Peyer's patch (tissue), 4 donors: Measurements from ENCODE around the gene ABCC5. TPM values are rescaled to one million over a fixed set of nuclear protein-coding genes. Genes with fewer than 3 reads are reported as not detected.

ENCODE experiments used
- DNase-seq, 3 donors: peaks; one replicate each; pipeline ENCODE4 v3.0.0-alpha.2; 2017 to 2019
- H3K27ac ChIP-seq, 4 donors: fragments of 200-600 bp; sonication (generic); one replicate each; pipeline ENCODE4 v1.5.1; 2016 to 2019
- H3K27me3 ChIP-seq, 2 donors: fragments of 200-600 bp; sonication (generic); one replicate each; pipeline ENCODE4 v1.5.1; 2019
- H3K36me3 ChIP-seq, 3 donors: fragments of 200-600 bp; sonication (generic); one replicate each; pipeline ENCODE4 v1.5.1; 2016 to 2019
- H3K4me1 ChIP-seq, 4 donors: fragments of 200-600 bp; sonication (generic); one replicate each; pipeline ENCODE4 v1.5.1; 2016 to 2019
- H3K4me3 ChIP-seq, 4 donors: fragments of 200-600 bp; sonication (generic); 1 replicate in 3 of 4; 2 replicates in 1 of 4; pipeline ENCODE4 v1.5.1; 2016 to 2019; ENCODE audit warnings: mild to moderate bottlenecking in 1 of 4
- H3K9me3 ChIP-seq, 4 donors: fragments of 200-600 bp; sonication (generic); one replicate each; pipeline ENCODE4 v1.5.1; 2016 to 2019; ENCODE audit warnings: mild to moderate bottlenecking in 1 of 4
- POLR2A ChIP-seq, 2 donors: fragments of 450-650 bp; IDR thresholded peaks; one replicate each; pipeline ENCODE4 v1.5.1; 2017; ENCODE audit warnings: antibody characterized with exemption in 2 of 2, mild to moderate bottlenecking in 2 of 2, moderate library complexity in 2 of 2
- total RNA-seq, 4 donors: library from RNA; depleted of rRNA; stranded (reverse); fragments of >200 nt; gene quantifications; one replicate each; pipeline ENCODE4 v1.1.0, GENCODE V29; 2016
- TF ChIP-seq, protein P1 (sequence below), 6 experiments: fragments of 450-650 bp in 4 of 6; fragments of 200-600 bp in 2 of 6; sonication (generic) in 1 of 6; IDR thresholded peaks; one replicate each; pipeline ENCODE4 v1.5.1; 2017 to 2019; ENCODE audit warnings: antibody characterized with exemption in 6 of 6, mild to moderate bottlenecking in 3 of 6, moderate library complexity in 1 of 6

ABCC5 gene
- total RNA-seq, 4 donors from 2014 or later: 54.0 to 95.7 (median 82.1) TPM

DNA sequence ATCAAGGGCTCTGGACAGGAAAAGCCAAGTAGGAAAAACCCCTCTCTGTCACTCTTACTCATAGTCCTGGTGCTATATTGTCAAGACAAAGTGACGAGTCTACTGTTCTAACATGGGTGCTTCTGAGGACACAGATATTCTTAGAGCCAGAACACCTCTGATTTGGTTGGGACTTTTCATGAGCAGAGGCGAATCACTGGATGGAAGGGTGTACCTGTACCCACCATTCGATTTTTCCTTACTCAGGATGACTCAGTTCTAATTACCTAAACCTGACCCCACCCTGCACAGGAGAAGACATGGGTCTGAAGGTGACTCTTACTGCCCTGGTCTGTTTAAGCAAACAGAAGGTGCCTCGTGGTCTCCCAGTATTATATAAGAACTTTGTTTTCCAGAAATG lies 58.5 kb downstream of the ABCC5 start:
- Histone ChIP-seq H3K27me3 (no peaks in the 10 kb centered on the region), H3K36me3 (peaks cover 0 to 18% (median 0%) of the 10 kb centered on the region in 3 donors), H3K27ac (no peak overlapping the region), H3K4me3 (no peak overlapping the region), H3K9me3 (no peaks in the 10 kb centered on the region), H3K4me1 (peaks cover 0 to 3% (median 0%) of the 10 kb centered on the region in 4 donors)
- DNase-seq: peak in 1 of 3 donors; percentile 51
- no peak for TF ChIP-seq POLR2A (IDR thresholded peaks at IDR 0.05)
- TF ChIP-seq, protein P1, sequence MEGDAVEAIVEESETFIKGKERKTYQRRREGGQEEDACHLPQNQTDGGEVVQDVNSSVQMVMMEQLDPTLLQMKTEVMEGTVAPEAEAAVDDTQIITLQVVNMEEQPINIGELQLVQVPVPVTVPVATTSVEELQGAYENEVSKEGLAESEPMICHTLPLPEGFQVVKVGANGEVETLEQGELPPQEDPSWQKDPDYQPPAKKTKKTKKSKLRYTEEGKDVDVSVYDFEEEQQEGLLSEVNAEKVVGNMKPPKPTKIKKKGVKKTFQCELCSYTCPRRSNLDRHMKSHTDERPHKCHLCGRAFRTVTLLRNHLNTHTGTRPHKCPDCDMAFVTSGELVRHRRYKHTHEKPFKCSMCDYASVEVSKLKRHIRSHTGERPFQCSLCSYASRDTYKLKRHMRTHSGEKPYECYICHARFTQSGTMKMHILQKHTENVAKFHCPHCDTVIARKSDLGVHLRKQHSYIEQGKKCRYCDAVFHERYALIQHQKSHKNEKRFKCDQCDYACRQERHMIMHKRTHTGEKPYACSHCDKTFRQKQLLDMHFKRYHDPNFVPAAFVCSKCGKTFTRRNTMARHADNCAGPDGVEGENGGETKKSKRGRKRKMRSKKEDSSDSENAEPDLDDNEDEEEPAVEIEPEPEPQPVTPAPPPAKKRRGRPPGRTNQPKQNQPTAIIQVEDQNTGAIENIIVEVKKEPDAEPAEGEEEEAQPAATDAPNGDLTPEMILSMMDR (IDR thresholded peaks at IDR 0.05): no peak

DNA sequence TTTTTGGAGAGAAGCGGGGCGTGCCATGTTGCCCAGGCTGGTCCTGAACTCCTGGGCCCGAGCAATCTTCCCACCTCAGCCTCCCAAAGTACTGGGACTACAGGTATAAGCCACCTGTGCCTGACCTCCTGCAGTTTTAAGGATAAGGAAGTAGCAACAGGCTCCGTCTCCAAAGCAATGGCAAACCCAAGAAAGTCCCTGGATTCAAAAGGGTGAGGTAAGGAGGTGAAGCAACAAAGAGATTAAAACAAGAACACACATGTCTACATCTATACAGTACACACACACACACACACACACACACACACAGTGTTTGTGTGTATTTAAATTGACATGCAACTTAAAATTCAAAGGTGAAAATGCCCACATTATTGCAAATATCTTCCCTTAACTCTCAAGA lies 58.9 kb downstream of the ABCC5 start:
- H3K36me3 ChIP-seq: peaks cover 0 to 13% (median 0%) of the 10 kb centered on the region in 3 donors
- DNase-seq: no peak
- TF ChIP-seq, protein P1 (IDR thresholded peaks at IDR 0.05): no peak
- no peak for TF ChIP-seq POLR2A (IDR thresholded peaks at IDR 0.05)

DNA sequence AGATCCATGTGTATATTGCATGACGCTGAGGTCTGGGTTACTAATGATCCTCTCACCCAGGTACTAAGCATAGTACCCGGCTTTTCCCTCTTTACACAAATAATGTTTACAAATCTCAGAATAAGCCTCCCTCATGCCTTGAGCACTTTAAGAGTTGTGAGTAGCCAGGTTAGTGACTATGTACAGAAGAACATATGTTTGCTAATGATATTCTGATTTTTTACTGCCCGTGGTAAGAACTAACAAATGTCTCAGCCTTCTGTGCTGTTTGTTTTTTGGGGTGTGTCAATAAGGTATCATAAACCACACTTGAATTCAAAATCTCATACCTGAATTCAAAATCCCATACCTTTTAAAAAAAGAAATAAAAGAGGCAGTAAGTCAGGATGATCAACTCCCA lies 59.5 kb downstream of the ABCC5 start:
- no peak for DNase-seq
- no peaks in the 10 kb centered on the region for H3K9me3 ChIP-seq
- H3K27ac ChIP-seq: no peak overlapping the region
- peaks cover 0 to 13% (median 0%) of the 10 kb centered on the region in 3 donors for H3K36me3 ChIP-seq
- TF ChIP-seq, protein P1 (IDR thresholded peaks at IDR 0.05): no peak
- TF ChIP-seq POLR2A (IDR thresholded peaks at IDR 0.05): no peak
- H3K4me3 ChIP-seq: no peak overlapping the region
- H3K27me3 ChIP-seq: no peaks in the 10 kb centered on the region
- peaks cover 0 to 3% (median 0%) of the 10 kb centered on the region in 4 donors for H3K4me1 ChIP-seq

More for the DNA sequence above, 58.9 kb downstream of the ABCC5 start:
- Histone ChIP-seq H3K4me3 (no peak overlapping the region), H3K4me1 (peaks cover 0 to 3% (median 0%) of the 10 kb centered on the region in 4 donors), H3K27ac (no peak overlapping the region), H3K27me3 (no peaks in the 10 kb centered on the region), H3K9me3 (no peaks in the 10 kb centered on the region)

DNA sequence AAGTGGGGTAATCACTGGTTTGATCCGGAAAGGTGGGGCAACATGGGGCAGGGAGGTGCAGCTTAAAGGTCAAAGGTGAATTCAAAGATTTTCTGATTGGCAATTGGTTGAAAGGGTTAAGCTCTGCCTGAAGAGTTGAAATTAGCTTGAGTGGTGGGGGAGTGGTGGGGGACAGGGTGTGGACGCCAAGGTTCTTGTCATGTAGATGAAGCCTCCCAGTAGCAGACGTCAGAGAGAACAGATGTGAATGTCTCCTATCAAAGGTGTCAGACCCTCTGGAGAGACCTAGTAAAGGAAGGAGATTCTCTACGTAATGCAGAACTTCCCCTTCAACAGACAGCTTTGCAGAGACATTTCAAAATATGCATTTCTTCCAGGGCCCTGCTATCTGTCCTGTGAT lies 62.8 kb downstream of the ABCC5 start:
- Histone ChIP-seq H3K36me3 (peaks cover 0 to 18% (median 0%) of the 10 kb centered on the region in 3 donors), H3K27ac (no peak overlapping the region), H3K9me3 (no peaks in the 10 kb centered on the region), H3K4me1 (peaks cover 0 to 3% (median 0%) of the 10 kb centered on the region in 4 donors), H3K4me3 (no peak overlapping the region), H3K27me3 (no peaks in the 10 kb centered on the region)
- DNase-seq: no peak
- no peak for TF ChIP-seq POLR2A (IDR thresholded peaks at IDR 0.05)
- TF ChIP-seq, protein P1 (IDR thresholded peaks at IDR 0.05): no peak

DNA sequence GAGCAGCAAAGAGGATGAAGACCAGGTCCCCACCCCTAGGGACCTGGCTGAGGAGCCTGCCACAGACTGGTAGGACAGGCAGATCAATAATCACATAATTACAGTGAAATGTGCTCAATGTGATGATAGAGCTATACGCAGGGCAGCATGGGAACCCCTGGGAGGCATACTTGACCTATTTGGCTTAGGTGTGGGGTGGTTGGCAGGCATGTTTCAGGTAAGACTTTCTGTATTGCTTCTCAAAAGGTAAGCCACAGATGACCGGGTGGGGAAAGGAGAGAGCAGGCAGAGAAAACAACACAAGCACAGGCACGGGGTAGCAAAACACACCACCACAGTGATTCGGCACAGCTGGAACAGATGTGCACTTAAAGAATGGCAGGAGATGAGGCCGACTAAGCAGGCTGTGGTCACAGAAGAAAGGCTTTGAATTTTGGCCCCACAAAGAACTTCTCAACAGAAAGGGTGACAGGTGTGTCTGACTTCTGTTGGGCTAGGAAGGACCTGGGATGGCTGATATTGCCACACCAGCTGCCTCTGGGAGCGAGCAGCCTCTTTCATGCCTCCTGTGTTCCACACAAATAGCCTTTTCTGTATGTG lies 64.1 kb downstream of the ABCC5 start:
- no peak for TF ChIP-seq POLR2A (IDR thresholded peaks at IDR 0.05)
- TF ChIP-seq, protein P1 (IDR thresholded peaks at IDR 0.05): no peak
- Histone ChIP-seq H3K36me3 (peaks cover 0 to 31% (median 0%) of the 10 kb centered on the region in 3 donors), H3K27me3 (no peaks in the 10 kb centered on the region)

More for the DNA sequence above, 64.1 kb downstream of the ABCC5 start:
- no peak overlapping the region for H3K4me3 ChIP-seq
- no peak for DNase-seq
- no peak overlapping the region for H3K27ac ChIP-seq
- H3K4me1 ChIP-seq: peaks cover 0 to under 1% (median 0%) of the 10 kb centered on the region in 4 donors
- H3K9me3 ChIP-seq: no peaks in the 10 kb centered on the region
